NCI-H2107 treated with DMSO at 0.1 percent for 48 hours (cell line): Measurements from ENCODE around the gene HLA-E.
"Not testable (repeated sequence)": the region's sequence is repeated elsewhere in the genome, so short reads cannot be mapped to it uniquely, and the experiment has no call there.

Experiments
- DNase-seq: peaks from one replicate; lab custom pipeline; 2025; ENCODE audit not compliant: unreplicated experiment; lab: John Stamatoyannopoulos, UW

Gene HLA-E

DNA sequence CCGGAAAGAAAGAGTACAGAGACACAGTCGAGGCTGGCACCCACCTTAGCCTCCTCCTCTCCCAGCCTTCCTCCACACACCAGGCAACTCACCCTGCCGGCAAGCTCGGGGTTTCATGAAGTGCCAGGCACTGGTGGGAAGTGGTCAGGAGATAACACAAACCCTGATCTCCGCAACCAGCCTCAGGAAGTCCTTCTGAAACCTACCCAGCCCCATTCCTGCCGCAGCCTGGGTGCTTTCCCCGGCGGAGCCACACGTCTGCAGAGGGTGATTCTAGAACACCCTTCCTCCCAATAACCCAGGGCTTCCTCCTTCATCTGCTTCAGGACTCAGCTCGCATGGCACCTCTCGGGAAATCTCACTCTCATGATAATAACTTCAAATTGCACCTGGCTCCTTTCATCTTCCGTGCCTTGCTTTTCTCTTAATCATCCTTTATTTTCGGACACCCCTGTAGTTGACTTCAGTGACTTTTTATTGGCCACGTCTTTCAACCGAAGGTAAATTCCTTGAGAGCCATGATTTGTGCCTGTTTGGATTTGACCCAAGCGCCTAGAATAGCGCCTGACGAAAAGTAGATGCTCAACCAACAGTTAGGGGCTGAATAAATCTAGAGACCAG lies 8.7 kb upstream of the HLA-E start:
- DNase-seq: no peak

DNA sequence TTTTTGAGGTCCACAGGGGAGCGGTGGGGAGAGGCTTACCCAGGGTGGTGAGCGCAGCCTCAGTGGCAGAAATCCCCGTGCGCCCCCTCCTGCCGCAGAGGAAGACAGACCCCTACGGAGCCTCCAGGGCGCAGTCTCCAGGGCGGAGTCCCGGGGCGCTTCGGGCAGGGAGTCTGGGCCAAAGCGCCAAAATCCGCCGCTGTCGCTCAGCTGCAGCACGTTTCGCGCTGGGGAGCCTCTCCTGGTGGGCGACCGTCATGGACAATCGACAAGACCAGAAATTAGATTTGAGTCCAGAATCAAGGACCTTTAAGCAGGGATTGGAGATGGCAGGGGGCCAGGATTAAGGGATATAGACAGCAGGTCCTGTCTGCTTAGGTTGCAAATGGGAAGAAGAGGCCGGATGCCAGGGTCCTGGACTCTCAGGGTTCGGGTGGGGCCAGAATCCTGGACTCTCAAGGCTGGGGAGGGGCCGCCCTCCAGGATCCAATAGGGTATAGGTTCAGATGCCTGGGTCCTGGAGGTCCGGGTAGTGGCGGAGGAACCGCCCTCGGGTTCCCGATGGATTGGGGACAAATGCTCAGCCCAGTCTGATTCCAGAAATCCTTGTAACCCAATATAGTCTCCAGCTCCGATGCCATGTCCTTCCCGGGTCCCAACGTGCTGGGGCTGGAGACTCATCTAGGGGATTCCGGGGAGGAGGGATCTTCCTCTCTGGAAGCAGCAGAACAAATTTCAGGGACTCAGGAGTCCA lies 7.9 kb upstream of the HLA-E start:
- DNase-seq: no peak

DNA sequence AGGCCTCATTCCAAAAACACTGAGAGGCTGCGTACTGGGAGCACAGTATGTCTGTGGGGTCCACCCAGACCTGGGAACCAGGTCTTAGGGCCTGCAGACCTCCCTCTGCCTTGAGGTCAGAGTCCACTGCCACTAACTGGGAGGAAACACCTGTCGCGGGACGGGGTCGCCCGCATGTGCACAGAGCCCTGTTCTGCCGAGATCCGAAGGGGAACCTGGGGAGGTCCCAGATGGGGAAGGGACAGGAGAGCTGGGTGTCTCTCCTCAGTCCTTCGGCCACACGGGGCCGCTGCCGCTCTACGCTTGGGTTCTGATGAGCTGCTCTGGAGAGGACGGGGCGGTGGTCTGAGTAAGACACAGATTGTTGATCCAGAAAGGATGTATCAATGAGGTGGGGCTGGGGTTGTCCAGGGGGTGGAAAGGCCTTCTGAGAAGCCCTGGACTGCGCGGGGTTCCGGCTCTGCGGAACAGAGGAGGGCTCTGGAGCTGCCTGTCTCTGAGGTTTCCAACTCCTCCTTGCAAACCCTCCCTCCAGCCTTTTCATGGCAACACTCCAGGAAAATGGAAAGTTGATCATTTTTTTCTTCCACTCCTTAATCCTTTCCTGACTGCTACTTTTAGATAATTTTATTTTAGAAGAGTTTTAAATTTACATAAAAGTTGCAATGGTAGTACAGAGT lies 7.2 kb upstream of the HLA-E start:
- DNase-seq: peak; percentile 4

DNA sequence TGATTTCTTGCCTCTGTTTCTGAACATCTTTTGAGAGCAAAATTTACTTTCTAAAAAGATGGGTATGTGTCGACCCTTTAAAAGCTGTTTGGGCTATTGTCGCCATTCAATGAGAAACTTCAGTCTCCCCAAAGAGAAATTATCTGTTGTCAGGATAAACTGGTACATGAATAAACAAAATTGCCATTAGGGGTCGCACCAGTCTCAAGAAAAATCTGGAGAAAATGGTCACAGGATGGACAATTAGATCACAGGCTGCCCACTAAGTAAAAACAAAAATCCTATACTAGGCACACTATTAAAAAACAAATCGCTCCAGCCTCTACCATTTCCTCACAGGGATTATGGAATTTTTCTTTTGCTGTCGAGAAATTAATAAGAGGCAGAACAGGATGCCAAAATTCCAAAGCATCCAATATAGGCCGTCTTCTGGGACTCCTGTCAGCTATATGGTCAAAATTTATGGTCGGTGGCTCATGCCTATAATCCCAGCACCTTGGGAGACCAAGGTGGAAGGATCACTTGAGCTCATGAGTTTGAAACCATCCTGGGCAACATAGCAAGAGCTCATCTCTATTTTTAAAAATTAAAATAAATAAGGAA lies 5.5 kb upstream of the HLA-E start:
- DNase-seq: peak; percentile 6

DNA sequence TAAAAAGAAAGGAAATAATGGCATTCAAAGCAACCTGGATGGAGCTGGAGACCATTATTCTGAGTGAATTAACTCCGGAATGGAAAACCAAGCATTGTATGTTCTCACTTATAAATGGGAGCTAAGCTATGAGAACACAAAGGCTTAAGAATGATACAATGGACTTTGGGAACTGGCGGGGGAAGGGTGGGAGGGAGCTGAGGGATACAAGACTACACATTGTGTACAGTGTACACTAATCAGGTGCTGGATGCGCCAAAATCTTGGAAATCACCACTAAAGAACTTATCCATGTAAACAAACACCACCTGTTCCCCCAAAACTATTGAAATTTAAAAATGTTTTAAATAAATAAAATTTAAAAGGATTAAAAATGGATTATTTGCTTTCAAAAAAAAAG lies 4.1 kb upstream of the HLA-E start:
- no peak for DNase-seq

DNA sequence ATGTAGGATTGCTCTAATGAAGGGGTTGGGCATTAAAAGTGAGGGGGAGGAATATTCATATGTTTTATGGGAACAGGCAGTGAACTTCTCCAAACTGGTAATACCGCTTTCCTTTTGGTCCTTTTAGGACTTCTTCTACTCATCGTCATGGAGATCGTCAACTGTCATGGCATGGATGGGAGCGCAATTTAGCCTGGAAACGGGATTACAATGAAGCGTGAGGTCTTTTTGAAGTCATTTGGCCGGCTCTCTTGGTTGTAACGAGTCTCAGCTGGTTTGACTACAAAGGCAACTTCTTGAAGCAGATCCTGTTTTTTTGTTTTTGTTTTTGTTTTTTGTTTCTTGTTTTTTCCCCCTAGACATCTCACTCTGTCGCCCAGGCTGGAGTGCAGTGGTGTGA lies 1.4 kb upstream of the HLA-E start:
- DNase-seq: no peak

DNA sequence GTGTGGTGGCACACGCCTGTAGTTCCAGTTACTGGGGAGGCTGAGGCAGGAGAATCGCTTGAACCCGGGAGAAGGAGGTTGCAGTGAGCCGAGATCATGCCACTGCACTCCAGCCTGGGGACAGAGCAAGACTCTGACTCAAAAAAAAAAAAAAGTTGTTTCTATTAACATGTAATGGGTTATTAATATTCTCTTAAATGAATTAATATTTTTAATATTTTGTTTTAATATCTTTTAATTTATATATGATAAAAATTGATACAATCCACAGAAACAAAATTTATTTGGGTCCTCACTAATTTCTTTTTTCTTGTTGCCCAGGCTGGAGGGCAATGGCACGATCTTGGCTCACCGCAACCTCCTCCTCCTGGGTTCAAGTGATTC lies 620 bp upstream of the HLA-E start:
- not testable (repeated sequence) for DNase-seq

DNA sequence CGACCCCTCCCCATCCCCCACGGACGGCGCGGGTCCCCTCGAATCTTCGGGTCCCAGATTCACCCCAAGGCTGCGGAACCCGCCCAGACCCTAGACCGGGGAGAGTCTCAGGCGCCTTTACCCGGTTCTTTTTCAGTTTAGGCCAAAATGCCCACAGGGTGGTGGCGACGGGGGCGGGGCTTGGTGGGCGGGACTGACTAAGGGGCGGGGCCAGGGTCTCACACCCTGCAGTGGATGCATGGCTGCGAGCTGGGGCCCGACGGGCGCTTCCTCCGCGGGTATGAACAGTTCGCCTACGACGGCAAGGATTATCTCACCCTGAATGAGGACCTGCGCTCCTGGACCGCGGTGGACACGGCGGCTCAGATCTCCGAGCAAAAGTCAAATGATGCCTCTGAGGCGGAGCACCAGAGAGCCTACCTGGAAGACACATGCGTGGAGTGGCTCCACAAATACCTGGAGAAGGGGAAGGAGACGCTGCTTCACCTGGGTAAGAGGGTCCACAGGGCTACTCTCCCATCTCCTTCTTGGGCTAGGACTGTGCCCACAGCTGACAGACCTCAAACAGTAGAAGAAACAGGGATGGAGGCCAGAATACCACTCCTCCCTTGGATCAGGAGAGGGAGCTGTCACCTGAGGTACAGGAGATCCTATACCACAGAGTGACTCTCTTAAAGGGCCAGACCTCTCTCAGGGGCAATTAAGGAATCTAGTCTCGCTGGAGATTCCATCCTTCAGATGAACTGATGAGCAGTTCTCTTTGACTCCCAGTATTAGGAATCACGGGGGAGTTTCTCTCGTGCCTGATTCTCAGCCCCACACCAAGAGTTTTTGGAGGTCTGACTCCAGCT lies 942 bp downstream of the HLA-E start:
- no peak for DNase-seq

DNA sequence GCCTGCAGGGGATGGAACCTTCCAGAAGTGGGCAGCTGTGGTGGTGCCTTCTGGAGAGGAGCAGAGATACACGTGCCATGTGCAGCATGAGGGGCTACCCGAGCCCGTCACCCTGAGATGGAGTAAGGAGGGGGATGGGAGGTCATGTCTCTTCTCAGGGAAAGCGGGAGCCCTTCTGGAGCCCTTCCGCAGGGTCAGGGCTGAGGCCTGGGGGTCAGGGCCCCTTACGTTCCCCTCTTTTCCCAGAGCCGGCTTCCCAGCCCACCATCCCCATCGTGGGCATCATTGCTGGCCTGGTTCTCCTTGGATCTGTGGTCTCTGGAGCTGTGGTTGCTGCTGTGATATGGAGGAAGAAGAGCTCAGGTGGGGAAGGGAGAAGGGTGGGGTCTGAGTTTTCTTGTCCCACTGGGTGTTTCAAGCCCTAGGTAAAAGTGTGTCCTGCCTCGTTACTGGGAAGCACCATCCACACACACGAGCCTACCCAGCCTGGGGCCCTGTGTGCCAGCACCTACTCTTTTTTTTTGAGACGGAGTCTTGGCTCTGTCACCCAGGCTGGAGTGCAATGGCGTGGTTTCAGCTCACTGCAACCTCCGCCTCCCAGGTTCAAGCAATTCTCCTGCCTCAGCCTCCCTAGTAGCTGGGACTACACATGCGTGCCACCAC lies 2.1 kb downstream of the HLA-E start:
- not testable (repeated sequence) for DNase-seq

DNA sequence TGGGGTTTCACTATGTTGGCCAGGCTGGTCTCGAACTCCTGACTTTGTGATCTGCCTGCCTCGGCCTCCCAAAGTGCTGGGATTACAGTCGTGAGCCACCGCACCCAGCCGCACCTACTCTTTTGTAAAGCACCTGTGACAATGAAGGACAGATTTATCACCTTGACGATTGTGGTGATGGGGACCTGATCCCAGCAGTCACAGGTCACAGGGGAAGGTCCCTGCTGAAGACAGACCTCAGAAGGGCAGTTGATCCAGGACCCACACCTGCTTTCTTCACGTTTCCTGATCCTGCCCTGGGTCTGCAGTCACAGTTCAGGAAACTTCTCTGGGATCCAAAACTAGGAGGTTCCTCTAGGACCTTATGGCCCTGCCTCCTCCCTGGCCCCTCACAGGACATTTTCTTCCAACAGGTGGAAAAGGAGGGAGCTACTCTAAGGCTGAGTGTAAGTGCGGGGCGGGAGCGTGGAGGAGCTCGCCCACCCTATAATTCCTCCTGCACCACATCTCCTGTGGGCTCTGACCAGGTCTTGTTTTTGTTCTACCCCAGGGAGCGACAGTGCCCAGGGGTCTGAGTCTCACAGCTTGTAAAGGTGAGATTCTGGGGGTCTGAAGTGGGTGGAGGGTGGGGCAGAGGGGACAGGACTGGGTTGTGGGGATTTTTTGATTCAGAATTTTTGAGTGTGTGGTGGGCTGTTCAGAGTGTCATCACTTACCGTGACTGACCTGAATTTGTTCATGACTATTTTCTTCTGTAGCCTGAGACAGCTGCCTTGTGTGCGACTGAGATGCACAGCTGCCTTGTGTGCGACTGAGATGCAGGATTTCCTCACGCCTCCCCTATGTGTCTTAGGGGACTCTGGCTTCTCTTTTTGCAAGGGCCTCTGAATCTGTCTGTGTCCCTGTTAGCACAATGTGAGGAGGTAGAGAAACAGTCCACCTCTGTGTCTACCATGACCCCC lies 3.0 kb downstream of the HLA-E start:
- DNase-seq: no peak

DNA sequence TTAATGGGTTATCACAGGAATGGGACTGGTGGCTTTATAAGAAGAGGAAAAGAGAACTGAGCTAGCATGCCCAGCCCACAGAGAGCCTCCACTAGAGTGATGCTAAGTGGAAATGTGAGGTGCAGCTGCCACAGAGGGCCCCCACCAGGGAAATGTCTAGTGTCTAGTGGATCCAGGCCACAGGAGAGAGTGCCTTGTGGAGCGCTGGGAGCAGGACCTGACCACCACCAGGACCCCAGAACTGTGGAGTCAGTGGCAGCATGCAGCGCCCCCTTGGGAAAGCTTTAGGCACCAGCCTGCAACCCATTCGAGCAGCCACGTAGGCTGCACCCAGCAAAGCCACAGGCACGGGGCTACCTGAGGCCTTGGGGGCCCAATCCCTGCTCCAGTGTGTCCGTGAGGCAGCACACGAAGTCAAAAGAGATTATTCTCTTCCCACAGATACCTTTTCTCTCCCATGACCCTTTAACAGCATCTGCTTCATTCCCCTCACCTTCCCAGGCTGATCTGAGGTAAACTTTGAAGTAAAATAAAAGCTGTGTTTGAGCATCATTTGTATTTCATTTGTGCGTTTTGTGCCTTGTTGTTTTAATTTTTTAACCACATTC lies 4.4 kb downstream of the HLA-E start:
- DNase-seq: no peak

DNA sequence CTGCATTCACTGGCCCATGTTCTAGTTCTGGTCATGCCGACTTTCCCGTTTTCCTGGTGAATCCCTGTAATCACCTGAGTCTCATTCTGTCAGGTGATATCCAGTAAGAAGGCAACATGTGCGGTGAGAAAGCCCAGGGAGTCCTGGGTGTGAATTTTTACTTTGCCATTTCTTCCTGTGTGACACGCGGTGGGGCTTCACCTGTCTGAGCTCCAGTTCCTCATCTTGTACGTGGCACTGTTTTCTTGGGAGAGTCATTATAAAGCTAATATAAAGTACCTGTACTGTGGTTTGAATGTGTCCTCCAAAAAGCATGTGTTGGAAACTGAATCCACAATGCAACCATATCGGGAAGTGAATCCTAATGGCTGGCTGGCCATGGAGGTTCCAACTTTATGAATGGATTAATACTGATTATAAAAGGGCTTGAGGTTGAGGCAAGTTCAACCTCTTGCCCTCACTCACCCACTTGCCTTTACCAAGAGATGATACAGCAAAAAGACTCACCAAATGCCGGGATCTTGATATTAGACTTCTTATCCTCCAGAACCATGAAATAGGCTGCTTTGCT lies 5.1 kb downstream of the HLA-E start:
- DNase-seq: no peak

DNA sequence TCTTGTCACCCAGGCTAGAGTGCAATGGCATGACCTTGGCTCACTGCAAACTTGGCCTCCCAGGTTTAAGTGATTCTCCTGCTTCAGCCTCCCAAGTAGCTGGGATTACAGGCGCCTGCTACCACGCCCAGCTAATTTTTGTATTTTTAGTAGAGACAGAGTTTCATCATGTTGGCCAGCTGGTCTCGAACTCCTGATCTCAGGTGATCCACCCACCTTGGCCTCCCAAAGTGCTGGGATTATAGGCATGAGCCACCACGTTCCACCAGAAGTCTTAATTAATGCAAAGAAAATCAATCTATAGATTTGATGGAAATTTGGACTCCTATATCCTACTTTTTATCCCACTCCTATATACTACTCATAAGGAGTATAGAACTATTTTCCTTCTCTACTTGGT lies 5.8 kb downstream of the HLA-E start:
- not testable (repeated sequence) for DNase-seq

DNA sequence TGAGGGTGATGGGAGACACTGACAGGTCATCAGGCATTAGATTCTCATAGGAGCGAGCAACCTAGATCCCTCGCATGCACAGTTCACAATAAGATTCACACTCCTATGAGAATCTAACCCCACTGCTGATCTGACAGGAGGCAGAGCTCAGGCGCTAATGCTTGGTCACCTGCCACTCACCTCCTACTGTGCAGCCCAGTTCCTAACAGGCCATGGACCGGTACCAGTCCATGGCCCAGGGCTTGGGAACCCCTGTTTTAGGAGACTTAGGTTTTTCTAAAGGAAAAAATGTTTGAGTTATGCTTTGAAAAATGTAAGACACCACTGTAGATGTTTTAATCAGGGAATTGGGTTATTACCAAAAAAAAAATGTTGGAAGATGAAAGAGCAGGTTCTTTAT lies 6.7 kb downstream of the HLA-E start:
- DNase-seq: no peak

DNA sequence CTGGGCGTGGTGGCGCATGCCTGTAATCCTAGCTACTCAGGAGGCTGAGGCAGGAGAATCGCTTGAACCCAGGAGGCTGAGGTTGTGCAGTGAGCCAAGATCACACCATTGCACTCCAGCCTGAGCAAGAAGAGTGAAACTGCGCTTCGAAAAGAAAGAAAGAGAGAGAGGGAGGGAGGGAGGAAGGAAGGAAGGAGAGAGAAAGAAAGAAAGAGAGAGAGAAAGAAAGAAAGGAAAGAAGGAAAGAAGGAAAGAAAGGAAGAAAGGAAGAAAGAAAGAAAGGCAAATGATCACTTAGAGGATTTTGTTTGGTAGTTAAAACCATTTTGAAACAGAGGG lies 7.9 kb downstream of the HLA-E start:
- DNase-seq: not testable (repeated sequence)

DNA sequence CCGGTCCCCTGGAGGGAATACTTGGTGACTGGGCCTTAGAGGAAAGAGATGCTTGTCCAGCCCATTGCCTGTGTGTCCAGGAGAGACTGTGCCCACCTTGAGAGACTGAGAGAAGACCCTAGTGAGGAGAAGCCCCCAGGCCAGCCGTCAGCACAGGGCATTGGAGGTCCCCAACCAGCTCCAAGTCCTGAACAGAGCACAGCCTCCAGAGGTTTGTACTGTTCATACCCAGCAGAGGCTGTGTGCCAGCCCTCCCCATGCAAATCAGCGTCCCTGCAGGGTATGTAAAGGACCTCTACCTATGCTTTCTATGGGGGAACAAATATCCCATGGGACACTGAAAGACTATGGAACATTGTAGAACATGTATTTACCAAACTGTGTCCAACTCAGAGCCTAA lies 8.4 kb downstream of the HLA-E start:
- DNase-seq: no peak

DNA sequence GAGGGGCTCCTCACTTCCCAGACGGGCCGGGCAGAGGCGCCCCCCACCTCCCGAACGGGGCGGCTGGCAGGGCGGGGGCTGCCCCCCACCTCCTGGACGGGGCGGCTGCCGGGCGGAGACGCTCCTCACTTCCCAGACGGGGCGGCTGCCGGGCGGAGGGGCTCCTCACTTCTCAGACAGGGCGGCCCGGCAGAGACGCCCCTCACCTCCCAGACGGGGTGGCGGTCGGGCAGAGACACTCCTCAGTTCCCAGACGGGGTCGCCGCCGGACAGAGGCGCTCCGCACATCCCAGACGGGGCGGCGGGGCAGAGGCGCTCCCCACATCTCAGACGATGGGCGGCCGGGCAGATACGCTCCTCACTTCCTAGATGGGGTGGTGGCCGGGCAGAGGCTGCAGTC lies 9.4 kb downstream of the HLA-E start:
- not testable (repeated sequence) for DNase-seq

DNA sequence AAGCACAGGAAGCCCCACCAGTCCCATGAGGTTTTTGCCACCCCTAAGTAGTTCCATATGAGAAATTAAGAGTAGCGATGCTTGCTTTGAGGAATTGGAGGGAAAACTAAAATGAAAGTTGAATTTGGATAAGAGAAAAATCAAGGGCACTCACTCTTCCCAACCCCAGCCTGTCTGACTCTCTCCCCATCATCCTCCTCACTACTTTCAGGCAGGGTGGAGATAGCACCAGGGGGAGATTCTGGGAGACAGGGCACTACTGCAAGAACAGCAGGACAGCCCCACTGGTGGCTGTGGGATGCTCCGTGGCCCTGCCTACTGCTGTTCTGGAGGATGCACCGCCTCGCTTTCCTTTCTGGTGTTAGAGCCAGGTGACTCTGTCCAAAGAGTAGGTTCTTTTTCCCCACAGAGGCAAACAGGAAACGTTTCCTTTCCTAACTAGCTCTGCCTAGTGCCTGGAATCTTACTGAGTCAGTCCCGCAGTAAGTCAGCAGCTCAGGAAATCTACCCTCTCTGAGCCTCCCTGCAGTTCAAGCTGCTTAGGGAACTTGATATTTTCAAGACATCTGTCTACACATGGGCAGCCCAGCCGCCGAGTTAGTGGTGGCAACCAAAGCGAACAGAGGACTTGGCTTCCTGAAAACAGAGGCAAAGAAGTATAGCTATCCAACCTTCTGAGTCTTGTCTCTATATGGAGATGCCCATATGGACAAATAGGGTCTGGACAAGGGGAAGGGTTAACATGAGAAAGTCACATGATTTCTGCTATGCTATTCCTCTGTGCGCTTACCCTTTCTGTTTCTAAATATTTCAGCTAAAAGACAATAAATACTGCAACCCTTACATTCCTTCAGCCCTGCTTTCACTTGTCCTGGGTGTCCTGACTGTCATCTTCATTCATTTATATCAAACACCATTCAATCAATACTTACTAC lies 11.4 kb downstream of the HLA-E start:
- no peak for DNase-seq
